ENCODE results near the gene TENM4.
A peak's percentile ranks its signal among the peaks of the same experiment; 100 is the strongest.

TENM4 gene

DNA sequence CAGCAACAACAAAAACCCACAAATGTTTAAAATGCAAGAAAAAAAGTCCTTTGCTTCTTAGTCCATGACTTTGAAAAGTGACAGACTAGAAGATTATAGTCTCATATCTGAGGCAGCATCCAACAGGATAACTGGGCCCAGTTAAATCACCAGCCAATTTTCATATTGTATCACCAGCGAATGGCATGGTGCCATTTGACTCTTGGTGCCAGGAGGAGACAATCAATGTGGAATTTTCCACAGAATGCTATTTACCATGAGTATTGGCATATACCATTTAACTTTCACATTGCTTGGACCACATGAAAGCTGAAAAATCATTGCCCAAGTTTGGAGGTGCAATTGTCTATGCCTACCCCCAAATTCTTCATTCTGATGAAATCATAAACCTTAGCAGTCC, 255.5 kb downstream of the TENM4 start:
- DNase-seq (ENCODE audit: extremely low read depth, low read depth): no peak
- TF ChIP-seq, protein P1, sequence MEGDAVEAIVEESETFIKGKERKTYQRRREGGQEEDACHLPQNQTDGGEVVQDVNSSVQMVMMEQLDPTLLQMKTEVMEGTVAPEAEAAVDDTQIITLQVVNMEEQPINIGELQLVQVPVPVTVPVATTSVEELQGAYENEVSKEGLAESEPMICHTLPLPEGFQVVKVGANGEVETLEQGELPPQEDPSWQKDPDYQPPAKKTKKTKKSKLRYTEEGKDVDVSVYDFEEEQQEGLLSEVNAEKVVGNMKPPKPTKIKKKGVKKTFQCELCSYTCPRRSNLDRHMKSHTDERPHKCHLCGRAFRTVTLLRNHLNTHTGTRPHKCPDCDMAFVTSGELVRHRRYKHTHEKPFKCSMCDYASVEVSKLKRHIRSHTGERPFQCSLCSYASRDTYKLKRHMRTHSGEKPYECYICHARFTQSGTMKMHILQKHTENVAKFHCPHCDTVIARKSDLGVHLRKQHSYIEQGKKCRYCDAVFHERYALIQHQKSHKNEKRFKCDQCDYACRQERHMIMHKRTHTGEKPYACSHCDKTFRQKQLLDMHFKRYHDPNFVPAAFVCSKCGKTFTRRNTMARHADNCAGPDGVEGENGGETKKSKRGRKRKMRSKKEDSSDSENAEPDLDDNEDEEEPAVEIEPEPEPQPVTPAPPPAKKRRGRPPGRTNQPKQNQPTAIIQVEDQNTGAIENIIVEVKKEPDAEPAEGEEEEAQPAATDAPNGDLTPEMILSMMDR (IDR thresholded peaks at IDR 0.05; ENCODE audit: low read depth, low read length): no peak

DNA sequence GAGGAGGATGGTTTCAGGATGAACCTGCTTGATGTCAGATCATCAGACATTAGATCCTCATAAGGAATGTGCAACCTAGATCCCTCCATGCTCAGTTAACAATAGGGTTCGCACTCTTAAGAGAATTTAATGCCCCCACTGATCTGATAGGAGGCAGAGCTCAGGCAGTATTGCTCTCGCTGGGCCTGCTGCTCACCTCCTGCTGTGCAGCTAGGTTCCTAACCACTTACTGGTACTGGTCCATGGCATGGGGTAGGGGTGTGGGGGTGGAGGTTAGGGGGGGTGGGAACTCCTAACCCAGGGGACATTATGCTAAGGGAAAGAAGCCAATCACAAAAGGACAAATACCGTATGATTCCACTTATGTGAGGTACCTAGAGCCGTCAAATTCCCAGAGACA, 256.5 kb downstream of the TENM4 start:
- TF ChIP-seq, protein P1 (IDR thresholded peaks at IDR 0.05; ENCODE audit: low read depth, low read length): no peak
- DNase-seq (ENCODE audit: extremely low read depth, low read depth): no peak

DNA sequence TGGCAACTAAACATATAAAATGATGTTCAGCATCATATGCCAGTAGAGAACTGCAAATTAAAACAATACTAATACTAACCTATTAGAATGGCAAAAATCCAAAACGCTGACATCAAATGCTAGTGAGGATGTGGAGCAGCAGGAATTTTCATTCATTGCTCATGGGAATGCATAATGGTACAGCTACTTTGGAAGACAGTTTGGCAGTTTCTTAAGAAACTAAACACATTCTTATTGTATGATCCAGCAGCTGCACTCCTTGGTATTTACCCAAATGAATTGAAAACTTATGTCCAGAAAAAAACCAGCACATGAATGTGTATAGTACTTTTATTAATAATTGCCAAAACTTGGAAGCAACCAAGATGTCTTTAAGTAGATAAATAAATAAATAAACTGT, 258.0 kb downstream of the TENM4 start:
- TF ChIP-seq, protein P1 (IDR thresholded peaks at IDR 0.05; ENCODE audit: low read depth, low read length): no peak
- peak; percentile 63 for DNase-seq (ENCODE audit: extremely low read depth, low read depth)

DNA sequence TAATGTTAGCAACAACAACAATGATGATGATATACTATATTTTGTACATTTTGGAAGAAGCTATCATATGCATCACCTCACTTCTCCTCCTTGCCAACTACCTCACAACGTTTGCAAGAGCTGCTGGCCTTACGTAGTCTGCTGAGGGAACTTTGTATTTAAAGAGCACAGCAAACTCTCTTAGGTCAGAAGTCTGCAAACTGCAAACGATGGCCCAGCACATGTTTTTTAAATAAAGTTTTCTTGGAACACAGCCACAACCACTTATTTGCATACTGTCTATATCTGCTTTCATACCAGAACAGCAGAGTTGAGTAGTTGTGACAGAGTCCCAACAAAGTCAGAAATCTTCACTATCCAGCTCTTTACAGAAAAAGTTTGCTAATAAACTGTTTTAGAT, 261.7 kb downstream of the TENM4 start:
- DNase-seq (ENCODE audit: extremely low read depth, low read depth): no peak
- TF ChIP-seq, protein P1 (IDR thresholded peaks at IDR 0.05; ENCODE audit: low read depth, low read length): no peak

DNA sequence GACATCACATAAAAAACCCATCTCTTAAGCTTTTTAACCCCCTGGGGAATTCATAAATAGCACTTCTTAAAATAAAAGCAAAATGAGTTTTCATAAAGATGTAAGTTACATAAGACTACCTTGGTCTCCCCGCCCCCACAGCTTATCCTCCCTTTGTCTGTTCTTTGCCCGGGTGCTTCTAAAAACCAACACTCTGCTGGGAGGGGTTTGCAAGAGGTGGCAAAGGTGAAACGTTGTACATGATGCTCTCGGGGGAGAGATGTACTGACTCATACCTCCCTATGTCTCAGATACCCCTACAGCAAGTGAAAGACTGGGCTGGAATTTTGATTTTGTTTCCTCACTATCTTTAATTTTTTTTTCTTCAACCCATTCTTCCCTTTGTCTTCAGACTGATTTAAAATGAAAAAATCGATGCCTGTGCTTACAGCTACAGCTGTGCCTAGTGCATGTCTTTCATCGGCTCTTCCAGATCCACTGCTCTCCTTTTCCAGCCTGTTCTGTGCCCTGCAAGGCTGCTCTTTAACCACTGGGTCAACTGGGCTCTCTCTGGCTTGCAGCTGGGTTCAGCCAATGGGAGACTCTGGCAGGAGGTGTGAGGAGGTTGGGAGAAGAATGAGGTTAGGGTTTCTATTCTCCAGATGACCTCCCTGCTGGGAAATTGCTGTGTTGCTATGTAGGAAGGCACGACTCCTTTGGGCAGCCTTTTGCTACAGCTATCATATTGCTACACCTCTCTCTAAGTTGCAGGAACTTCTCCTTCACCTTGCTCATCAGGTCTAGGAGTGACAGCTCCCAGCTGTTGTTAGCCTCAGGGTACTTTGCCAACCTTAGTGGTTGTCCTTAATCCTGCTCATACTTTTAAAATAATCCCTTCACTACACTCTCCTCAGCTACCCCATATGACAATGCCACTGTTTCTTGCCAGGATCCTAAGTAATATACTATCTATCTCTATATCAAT, 266.5 kb downstream of the TENM4 start:
- TF ChIP-seq, protein P1 (IDR thresholded peaks at IDR 0.05; ENCODE audit: low read depth, low read length): no peak
- no peak for DNase-seq (ENCODE audit: extremely low read depth, low read depth)

DNA sequence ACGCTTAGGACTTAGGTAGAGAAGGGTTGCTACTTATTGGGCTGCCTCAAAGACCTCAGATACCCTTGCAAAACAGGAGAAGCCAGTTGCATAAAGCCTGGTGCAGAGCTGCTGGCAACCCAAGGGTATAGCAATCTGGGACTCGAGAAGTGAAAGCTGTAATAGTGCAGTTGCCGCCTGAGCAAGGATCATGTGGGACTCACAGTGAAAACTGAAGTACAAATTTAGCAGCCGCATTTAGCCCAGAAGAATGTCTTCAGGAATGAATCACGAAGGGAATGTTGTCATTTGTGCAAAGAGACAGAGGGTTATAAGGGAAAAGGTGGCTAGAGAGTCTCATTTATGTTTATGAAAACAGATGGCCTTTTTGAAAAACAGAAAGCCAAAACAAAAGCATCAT, 267.2 kb downstream of the TENM4 start:
- TF ChIP-seq, protein P1 (IDR thresholded peaks at IDR 0.05; ENCODE audit: low read depth, low read length): no peak

DNA sequence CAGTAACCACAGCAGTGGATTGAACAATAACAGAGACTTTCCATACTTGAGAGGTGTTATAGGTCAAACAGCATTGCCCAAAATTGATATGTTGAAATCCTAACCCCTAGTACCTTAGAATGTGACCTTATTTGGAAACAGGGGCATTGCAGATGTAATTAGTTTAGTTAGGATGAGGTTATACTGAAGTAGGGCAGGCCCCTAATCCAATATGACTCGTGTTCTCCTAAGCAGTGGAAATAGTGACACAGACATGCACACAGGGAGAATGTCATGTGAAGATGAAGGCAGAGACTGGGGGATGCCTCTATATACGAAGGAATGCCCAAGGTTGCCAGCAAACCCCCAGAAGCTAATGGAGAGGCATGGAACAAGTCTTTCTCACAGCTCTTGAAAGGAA, 270.5 kb downstream of the TENM4 start:
- TF ChIP-seq, protein P1 (IDR thresholded peaks at IDR 0.05; ENCODE audit: low read depth, low read length): no peak
- no peak for DNase-seq (ENCODE audit: extremely low read depth, low read depth)

More for the DNA sequence above, 267.2 kb downstream of the TENM4 start:
- no peak for DNase-seq (ENCODE audit: extremely low read depth, low read depth)

Data from AG09319 (cell line).